Pancreas (tissue), 10 donors: ENCODE data around the gene LRIG2. TPM values are rescaled to one million over a fixed set of nuclear protein-coding genes. Genes with fewer than 3 reads are reported as not detected.
A peak's percentile ranks its signal among the peaks of the same experiment; 100 is the strongest.

Experiments
- ATAC-seq, 4 donors: fragments of 200-7000 bp; cut with Tn5 transposase; one replicate each; pipeline versions ENCODE4 v1.8.0 to v1.9.1; 2020; ENCODE audit warnings: mild to moderate bottlenecking in 4 of 4, moderate library complexity in 4 of 4
- DNase-seq, 6 donors: peaks; one replicate each; pipeline ENCODE4 v3.0.0-alpha.2; 2020
- FAIRE-seq: peaks from 2 replicates; lab custom pipeline; 2012; peaks lifted over from hg19 to GRCh38; lab: Jason Lieb, UNC
- H3K27ac ChIP-seq, 4 donors: fragments of 200-600 bp; sonication (generic); 1 replicate in 3 of 4; 2 replicates in 1 of 4; pipeline versions ENCODE4 v1.5.0 to v1.8.0; 2020
- H3K27me3 ChIP-seq, 4 donors: fragments of 200-600 bp; one replicate each; pipeline ENCODE4 v1.8.0; 2021
- H3K36me3 ChIP-seq, 3 donors: fragments of 200-600 bp; sonication (generic) in 1 of 3; one replicate each; pipeline versions ENCODE4 v1.5.0 to v1.8.0; 2020 to 2021
- H3K4me1 ChIP-seq, 3 donors: fragments of 200-600 bp; one replicate each; pipeline ENCODE4 v1.8.0; 2021
- H3K4me3 ChIP-seq, 4 donors: fragments of 200-600 bp; sonication (generic) in 2 of 4; one replicate each; pipeline versions ENCODE4 v1.5.0 to v1.8.0; 2020 to 2021
- H3K9me3 ChIP-seq, 4 donors: fragments of 200-600 bp; one replicate each; pipeline ENCODE4 v1.8.0; 2021
- CTCF ChIP-seq, 4 donors: fragments of 200-600 bp; sonication (generic) in 3 of 4; IDR thresholded peaks; one replicate each; pipeline versions ENCODE4 v1.5.0 to v1.8.0; 2021; ENCODE audit warnings: antibody characterized with exemption in 4 of 4
- WGBS, 2 donors: extraction: QIAGEN DNeasy Blood & Tissue Kit; methylation state at CpG; one replicate each; pipeline ENCODE4 v1.1.7; 2013; 5-methylcytosine and 5-hydroxymethylcytosine counted together
- intact Hi-C, 3 donors: fragments of 100-400 bp; cut with DNase I; formaldehyde crosslinking; loops; one replicate each; pipeline versions ENCODE4 v1.11.1 to v1.14.2; 2022
- polyA plus RNA-seq, 2 donors: library from polyadenylated mRNA; stranded (reverse); fragments of 200-250 nt; gene quantifications; one replicate each; pipeline ENCODE4 v1.2.3, GENCODE V29; 2013
- total RNA-seq, 6 donors: library from RNA; stranded (reverse); fragmentation: NEBNext Ultra II Directional in 4 of 6; extraction: Animal tissue kit (Norgen Biotek cat#: 25700) in 4 of 6; gene quantifications; one replicate each; pipeline versions ENCODE4 v1.2.1 to v1.2.4, GENCODE V29; 2021 to 2023
- donor health status: healthy with polysubstance abuse.
- donor health status: DM: no; HTN: no; CAD: no; lungs with moderate emphysema.
- donor health status: DM: no; HTN: no; CAD: no.
- donor health status: control.
- donor health status: control.
- donor health status: Bipolar disorder and iron deficiency.
- donor health status: DM: yes; HTN: yes; CAD: no.
- donor health status: DM: no; HTN: no; CAD: no.
- donor health status: DM: no; HTN: no; CAD: no.
- donor health status: DM: yes; HTN: yes; CAD: no.

The LRIG2 gene
- total and polyA plus RNA-seq, 8 donors = 2.4 to 8.5 (median 4.0) TPM

- Histone ChIP-seq H3K27me3 (no peaks in the 10 kb centered on the region), H3K36me3 (no peaks in the 10 kb centered on the region), H3K27ac (no peak overlapping the region), H3K4me3 (no peak overlapping the region), H3K9me3 (no peaks in the 10 kb centered on the region), H3K4me1 (peaks cover 0 to 8% (median 6%) of the 10 kb centered on the region in 3 donors)
- DNase-seq (no peak), ATAC-seq (no peak), FAIRE-seq (no peak)
- WGBS, 2 donors = 17 to 24% methylated on average over 2 of the region's 2 CpGs
- no peak for TF ChIP-seq CTCF (IDR thresholded peaks at IDR 0.05)
- intact Hi-C loops = no loop called here
These were observed 60.8 kb downstream of the LRIG2 start for GRCh38 chr1:113133759-113134158.

- Histone ChIP-seq H3K27me3 (no peaks in the 10 kb centered on the region), H3K4me3 (no peak overlapping the region), H3K27ac (no peak overlapping the region), H3K4me1 (peaks cover 0 to 8% (median 6%) of the 10 kb centered on the region in 3 donors), H3K36me3 (no peaks in the 10 kb centered on the region), H3K9me3 (no peaks in the 10 kb centered on the region)
- TF ChIP-seq CTCF (IDR thresholded peaks at IDR 0.05) = no peak
- 14 to 22% methylated on average over 1 of the region's 1 CpG for WGBS, 2 donors
- ATAC-seq = peak in 3 of 4 donors; percentile 39 to 52 (median 41)
- no peak for DNase-seq
- FAIRE-seq = no peak
- intact Hi-C loops = loop anchor here in 1 of 3 donors (5.0 kb wide), 1 partner anchor 542 kb away; no protein-coding TSS in a partner anchor
These were observed 62.5 kb downstream of the LRIG2 start for GRCh38 chr1:113135460-113135859.

GRCh38 chr1:113136476-113136875 lies 63.5 kb downstream of the LRIG2 start:
- no peaks in the 10 kb centered on the region for H3K27me3 ChIP-seq
- peaks cover 0 to 12% (median 10%) of the 10 kb centered on the region in 3 donors for H3K4me1 ChIP-seq
- no peaks in the 10 kb centered on the region for H3K36me3 ChIP-seq
- TF ChIP-seq CTCF (IDR thresholded peaks at IDR 0.05) = no peak
- no peaks in the 10 kb centered on the region for H3K9me3 ChIP-seq
- ATAC-seq = no peak
- H3K4me3 ChIP-seq = no peak overlapping the region
- intact Hi-C loops = loop anchor here in 1 of 3 donors (5.0 kb wide), 1 partner anchor 541 kb away; no protein-coding TSS in a partner anchor
- DNase-seq = no peak
- no peak overlapping the region for H3K27ac ChIP-seq
- no peak for FAIRE-seq
- 17 to 26% methylated on average over 1 of the region's 1 CpG for WGBS, 2 donors

- FAIRE-seq = no peak
- WGBS, 2 donors = 48 to 49% methylated on average over 3 of the region's 3 CpGs
These were observed 64.6 kb downstream of the LRIG2 start for GRCh38 chr1:113137563-113137962.

More at GRCh38 chr1:113137563-113137962, 64.6 kb downstream of the LRIG2 start:
- no peak for TF ChIP-seq CTCF (IDR thresholded peaks at IDR 0.05)
- Histone ChIP-seq H3K9me3 (no peaks in the 10 kb centered on the region), H3K36me3 (no peaks in the 10 kb centered on the region), H3K4me1 (peaks cover 0 to 12% (median 10%) of the 10 kb centered on the region in 3 donors), H3K4me3 (no peak overlapping the region), H3K27ac (no peak overlapping the region), H3K27me3 (no peaks in the 10 kb centered on the region)
- no peak for ATAC-seq
- intact Hi-C loops = loop anchor here in 1 of 3 donors (5.0 kb wide), 1 partner anchor 540 kb away; no protein-coding TSS in a partner anchor
- DNase-seq = no peak
